Renal cortical epithelial cell (primary cell): ENCODE measurements around the gene CCER1. TPM values are rescaled to one million over a fixed set of nuclear protein-coding genes. Genes with fewer than 3 reads are reported as not detected.

Experiments
- DNase-seq: peaks from one replicate; pipeline ENCODE4 v3.0.0-alpha.2; 2011; ENCODE audit warnings: low read depth
- total RNA-seq: library from RNA; depleted of rRNA; stranded (reverse); fragments of >200 nt; gene quantifications from 2 replicates; pipeline ENCODE4 v1.2.3, GENCODE V29; 2014

CCER1 gene
- total RNA-seq, 1 donor from 2014 or later: not detected

DNA sequence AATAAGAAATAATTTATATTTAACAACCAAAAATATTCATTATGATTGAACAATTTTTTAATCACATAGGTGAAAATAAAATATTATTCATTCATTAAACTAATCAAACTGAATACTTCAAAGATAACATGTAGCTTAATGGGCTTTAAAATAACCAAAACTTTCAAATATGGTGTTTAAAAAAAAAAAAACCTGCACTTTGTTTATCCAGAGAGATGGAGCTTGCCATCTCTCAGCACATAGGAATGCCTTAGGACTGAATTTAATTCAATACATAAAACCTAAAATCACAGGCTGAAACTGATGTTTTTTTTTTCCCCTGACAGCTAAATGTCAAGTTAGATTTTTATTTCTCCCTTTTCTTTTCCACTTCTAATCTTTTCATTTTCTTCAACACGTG is 14.4 kb upstream of the CCER1 start:
- no peak for DNase-seq

GRCh38 chr12:90965204-90965603 is 10.2 kb upstream of the CCER1 start:
- DNase-seq: no peak

DNA sequence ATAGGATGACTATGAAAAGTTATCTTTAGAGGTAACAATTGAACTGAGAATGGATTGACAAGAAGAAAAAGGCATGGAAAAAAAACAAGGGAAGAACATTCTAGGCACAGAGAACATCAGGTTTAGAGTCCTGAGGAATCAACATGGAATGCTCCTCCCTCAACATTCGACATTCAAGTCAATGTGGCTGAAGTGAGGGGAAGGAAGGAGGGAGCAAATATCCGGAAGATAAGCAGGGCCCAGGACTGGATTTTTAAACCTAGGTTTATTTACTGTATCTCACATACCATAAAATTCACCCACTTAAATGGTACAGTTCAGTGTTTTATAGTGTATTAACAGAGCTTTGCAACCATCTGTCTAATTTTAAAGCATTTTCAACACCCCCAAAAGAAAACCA is 9.6 kb upstream of the CCER1 start:
- no peak for DNase-seq

DNA sequence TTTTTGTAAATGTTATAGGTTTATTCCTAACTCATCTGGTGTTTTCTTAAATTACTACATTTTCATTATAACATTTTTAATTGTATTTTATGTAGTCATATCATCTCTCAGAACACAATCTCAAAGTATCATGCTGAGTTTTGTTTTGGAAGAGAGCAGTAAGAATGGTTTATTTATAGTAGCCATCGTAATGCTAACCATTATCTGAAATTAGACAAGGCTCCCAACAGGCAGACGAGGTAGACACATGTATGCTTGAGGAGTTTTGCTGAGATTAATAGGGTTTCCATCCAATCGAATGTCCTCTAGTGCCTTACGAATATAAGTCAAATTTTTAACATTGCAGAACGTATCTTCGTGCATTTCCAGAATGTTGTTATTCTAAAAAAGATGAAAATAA is 9.0 kb upstream of the CCER1 start:
- DNase-seq: no peak

- DNase-seq: no peak
These were observed 6.2 kb upstream of the CCER1 start for GRCh38 chr12:90961154-90961553.

DNA sequence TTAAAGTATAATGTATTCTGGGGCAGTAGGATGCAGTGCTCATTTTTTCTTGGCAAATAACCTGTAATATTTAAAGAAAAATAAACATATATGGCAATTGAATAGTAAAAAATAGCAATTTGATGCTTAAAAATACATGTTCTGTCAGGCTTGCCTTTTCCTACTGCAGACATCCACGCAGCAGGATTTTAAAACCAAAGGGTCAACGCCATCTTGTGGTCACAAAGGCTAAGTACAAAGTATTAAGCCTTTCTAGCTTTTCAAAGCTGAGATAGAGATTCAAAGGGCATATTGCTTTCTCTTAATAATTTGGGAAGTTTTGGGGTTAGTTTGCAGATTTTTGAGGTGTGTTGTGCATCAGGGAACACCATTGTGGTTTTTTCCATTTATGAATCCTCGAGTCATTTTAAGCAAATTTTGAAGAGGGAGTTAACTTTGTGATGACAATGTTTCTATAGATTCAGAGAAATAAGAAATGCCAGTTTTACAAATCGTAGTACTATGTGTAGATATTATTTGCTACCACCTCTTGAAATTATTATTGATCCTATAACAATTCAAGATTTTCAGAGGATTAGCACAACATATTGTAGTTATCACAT is 4.7 kb upstream of the CCER1 start:
- peak; percentile 49 for DNase-seq

- DNase-seq: peak; percentile 21
These were observed 4.1 kb upstream of the CCER1 start for GRCh38 chr12:90959032-90959431.

- no peak for DNase-seq
These were observed 3.4 kb upstream of the CCER1 start for GRCh38 chr12:90958347-90958746.

DNA sequence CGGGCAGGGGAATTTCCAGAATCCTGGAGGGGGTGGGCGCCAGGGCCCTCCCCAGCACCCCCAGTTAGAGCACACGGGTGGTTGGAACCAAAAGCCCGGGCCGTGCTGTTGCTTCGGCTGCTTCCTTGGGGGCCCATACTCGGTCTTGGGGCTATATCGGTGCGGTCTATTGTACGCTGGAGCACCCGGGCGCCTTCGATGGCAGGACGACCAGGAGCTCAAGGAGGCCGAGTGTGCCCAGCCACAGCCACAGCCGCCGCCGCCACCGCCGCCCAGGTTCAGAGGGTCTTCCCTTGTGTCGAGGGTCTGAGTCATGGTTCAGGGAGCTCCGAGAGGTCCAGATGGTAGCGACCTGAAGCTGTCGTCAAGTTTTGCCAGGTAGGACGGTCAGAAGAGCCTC is 548 bp downstream of the CCER1 start:
- DNase-seq: no peak

DNA sequence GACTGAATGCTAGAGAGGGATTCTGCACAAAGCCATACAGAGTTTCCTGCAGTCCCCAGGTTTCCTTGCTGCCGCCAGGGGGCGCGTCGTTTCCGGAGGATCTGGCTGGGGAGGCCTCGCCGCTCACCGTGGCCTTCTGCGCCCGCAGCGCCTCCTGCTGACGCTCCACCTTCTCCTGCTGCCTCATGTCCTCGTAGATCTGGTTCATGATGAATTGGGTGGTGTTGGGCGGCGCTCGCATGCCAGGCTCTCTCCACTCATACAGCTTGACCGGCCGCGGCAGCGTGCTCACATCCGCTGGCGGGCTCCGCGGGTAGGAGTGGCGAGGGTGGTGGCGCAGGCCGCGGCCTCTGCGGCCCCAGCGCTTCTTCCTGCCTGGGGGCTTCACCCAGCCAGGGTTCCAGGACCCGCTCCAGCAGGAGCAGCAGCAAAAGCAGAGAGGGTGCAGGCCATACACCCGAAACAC is 987 bp downstream of the CCER1 start:
- no peak for DNase-seq

DNA sequence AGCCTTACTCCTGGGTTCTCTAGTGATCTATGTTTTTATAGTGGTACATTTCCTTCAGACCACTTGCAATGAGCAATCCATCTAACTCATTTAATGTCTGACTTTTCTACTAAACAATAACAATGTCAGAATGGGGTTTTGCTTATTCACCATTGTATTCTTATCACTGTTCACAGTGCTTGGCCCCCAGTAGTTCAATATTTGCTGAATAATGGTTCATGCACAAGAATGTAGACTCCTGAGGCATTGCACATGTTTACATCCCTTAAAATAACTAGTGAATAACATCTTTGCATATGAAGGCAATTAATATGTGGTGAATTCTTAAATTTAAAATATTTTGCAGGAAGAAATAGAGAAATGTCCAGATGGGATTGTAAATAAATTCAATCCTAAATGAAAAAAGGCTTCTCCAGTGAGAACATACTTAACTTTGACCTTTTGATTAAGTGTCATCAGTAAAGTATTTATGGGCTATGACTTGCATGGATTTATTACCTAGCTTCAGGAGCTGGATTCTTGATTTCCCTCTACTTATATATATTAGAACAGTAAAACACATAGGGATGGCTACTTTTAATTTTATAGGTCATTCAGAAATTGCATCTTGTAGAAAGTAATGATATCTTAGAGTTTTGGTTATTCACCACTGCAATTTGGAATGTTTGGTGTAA is 3.4 kb downstream of the CCER1 start:
- no peak for DNase-seq

- no peak for DNase-seq
These were observed 7.1 kb downstream of the CCER1 start for GRCh38 chr12:90947869-90948268.

DNA sequence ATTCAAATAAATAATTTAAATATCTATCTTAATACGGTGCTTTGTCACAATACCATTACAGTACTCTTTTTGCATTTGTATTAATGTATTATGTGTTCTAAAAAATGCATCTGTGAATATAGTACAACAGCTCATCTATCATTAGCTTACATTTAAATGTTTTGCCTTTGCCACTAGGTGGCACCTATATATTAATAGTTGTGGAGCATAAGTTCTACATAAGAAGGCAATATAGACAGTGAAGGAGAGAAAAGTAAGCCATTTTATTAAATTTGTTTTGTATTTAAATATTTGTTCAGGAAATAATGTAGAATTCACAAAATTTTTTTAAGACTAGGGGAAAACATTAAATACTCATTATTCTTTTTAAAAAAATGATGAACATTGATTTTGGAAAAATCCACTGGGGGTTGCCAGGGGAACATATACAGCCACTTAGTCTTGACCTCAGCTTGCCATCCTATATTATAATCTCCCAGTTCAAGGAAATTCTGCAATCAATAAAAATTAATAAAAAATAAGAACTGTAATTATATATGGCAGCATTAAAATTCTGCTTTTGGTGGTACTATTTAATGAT is 9.8 kb downstream of the CCER1 start:
- peak; percentile 47 for DNase-seq

- no peak for DNase-seq
These were observed 11.7 kb downstream of the CCER1 start for GRCh38 chr12:90943255-90943654.

DNA sequence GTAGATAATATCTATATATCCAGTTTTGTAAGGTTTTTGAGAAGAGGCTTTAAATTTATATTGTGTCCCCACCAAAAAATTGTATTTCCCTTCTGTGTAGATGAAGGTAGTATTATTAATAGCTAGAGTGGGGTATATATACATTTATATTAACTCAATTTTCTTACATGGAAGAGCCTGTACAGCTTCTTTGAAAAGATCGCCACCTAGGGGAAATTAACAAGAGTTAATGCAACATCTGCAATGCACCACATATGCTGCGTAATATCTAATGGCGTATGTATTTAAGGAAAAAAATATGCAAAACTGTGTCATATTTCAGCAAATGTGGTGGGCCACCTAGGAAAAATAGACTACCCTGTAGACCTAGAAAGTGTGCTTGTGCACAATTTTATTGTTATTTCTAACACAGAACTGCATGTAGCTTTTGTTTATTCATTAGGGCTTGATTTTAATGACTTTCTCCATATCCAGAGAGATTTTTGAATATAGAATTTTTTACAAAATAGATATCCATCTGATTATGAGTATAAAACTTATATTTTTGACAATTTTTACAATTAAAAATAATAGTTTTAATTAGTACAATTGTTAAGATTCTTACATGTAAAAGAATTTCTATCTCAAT is 14.0 kb downstream of the CCER1 start:
- peak; percentile 65 for DNase-seq

GRCh38 chr12:90939382-90939781 is 15.6 kb downstream of the CCER1 start:
- DNase-seq: no peak

GRCh38 chr12:90938451-90938850 is 16.5 kb downstream of the CCER1 start:
- peak; percentile 92 for DNase-seq

- DNase-seq: no peak
These were observed 17.3 kb downstream of the CCER1 start for GRCh38 chr12:90937651-90938050.

- DNase-seq: peak; percentile 40
These were observed 18.6 kb downstream of the CCER1 start for GRCh38 chr12:90936230-90937005.

GRCh38 chr12:90925562-90925961 is 29.4 kb downstream of the CCER1 start:
- no peak for DNase-seq

- DNase-seq: no peak
These were observed 30.6 kb downstream of the CCER1 start for GRCh38 chr12:90924406-90924805.

GRCh38 chr12:90922145-90922627 is 32.8 kb downstream of the CCER1 start:
- DNase-seq: no peak
